Measurements from ENCODE around the gene DDO.
"Not testable (repeated sequence)": the region's sequence is repeated elsewhere in the genome, so short reads cannot be mapped to it uniquely, and the experiment has no call there.

The DDO gene

DNA sequence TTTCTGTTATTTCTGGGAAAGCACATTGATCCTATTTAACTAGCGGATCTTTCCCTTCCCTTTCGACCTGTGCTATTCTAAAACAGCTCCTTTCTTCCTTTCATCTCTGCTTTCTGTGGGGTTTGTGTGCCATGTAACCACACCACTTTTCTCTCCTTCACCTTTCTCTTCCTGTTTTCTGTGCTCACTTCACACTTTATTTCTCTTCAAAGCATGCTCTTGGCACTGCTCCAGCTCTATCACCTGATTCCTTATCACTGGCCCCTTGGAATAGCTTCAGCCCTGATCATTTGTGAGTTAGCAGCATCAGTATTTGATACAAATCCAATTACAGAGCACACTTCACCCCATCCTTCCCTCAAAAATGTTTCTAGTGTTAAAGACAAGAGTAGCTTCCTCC lies 49.1 kb downstream of the DDO start:
- no peak for DNase-seq

DNA sequence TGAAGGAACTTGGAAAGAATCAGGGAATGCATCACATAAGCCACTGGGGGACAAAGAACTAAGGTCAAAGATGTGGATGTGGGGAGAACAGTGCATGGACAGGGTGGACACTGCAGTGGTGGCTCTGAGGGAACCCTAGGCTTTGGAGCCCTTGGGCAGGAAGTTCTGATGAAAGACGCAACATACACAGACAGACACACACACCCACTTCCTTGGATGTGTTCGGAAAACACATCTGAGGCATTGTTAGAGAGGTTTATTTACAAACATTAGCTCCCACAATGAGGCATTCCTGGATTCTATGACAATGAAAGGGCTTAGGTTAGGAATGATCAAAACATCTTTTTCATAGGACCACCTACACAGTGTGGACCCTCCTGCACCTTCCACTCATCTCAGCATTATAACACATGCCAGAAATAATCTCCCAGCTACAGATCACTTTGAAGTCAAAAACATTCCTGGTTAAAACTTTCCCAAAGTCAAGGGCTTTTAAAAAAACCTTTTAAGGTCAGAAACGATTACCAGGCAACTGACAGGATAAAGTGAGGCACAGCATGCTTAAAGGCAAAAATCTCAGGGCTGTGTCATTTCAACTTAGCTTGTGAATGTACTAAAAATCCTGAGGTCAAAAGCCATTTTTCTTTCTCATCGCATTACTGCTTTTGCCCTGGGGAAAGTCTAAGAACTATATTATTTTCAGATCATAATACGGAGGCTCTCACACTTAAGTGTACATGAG lies 50.8 kb downstream of the DDO start:
- DNase-seq = no peak

DNA sequence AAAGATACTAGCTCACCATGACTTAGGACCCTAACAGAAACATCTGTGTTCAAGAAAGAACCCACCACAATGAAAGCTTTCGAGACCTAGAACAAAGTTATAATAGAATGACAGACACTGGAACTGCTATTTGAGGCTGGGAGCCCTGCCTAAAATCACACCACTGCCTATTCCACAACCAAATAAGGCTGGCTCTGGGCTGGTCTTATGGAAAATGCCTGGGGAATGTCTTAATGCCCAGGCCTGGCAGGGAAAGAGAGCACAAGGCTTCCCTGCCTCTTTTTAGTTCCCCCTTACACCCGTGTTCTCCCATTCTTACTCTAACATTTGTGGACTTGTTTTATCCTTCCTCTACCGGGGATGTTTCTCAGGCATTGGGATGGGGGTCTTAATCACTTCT lies 51.6 kb downstream of the DDO start:
- no peak for DNase-seq

DNA sequence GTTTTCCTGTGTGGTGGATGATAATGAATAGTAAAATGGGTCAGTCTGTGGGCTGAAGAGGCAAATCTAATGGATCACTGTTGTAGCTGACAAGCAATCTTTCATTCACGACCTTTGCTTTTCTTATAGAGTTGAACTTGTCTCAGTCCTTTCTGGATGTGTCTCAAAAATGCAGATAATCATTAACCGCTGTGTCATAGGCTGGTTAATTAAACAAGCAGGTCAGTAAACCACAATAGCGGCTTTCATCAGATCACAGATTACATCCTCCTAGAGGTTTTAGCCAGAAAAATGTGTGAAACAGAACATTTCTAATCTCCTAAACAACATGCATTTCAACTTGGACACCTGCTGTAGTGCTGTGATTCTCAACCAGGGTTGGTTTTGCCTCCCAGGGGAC lies 54.7 kb downstream of the DDO start:
- DNase-seq = no peak

DNA sequence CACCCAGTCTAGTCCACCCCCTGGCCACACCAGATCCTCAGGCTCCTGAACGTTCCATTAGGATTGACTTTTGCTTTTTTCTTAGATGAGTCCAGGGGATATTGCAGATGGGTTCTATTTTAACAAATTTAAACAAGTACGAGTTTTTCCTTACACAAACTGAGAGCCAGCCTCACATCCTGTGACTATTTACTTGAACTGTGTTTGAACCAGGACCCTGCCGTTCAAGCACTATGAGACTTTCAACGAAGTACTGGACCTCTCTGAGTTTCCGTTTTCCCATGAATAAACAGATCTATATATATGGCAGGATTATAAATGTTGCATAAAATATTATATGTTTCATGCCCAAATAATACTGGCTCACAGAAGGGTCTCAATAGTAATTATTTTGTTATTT lies 55.8 kb downstream of the DDO start:
- no peak for DNase-seq

DNA sequence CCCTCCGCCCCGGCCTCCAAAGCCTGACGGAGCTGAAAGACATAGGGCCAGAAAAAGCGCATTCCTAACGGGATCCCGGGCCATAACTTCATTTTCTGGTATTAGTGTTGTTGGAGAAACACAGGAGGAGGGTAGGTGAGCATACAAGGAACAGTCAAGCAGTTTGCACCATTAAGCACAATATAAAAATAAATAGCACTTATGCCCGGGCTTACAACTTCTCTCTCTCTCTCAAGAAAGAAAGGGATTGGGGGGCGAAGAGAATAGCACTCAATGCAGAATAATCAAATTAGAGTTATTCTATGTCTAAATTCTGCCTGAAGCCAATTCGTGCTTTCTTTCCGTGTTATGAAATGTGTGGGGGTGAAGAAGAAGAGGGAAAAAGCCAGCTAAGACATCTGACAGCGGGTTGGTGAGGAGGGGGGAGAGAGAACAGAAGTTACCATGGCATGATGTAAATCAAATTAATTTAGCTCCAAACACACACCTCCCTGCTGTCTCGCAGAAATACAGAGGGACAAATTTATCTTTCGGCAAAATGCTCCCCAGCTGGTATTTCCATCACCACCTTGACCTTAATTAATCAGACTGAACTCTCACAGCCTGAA lies 56.7 kb downstream of the DDO start:
- no peak for DNase-seq

DNA sequence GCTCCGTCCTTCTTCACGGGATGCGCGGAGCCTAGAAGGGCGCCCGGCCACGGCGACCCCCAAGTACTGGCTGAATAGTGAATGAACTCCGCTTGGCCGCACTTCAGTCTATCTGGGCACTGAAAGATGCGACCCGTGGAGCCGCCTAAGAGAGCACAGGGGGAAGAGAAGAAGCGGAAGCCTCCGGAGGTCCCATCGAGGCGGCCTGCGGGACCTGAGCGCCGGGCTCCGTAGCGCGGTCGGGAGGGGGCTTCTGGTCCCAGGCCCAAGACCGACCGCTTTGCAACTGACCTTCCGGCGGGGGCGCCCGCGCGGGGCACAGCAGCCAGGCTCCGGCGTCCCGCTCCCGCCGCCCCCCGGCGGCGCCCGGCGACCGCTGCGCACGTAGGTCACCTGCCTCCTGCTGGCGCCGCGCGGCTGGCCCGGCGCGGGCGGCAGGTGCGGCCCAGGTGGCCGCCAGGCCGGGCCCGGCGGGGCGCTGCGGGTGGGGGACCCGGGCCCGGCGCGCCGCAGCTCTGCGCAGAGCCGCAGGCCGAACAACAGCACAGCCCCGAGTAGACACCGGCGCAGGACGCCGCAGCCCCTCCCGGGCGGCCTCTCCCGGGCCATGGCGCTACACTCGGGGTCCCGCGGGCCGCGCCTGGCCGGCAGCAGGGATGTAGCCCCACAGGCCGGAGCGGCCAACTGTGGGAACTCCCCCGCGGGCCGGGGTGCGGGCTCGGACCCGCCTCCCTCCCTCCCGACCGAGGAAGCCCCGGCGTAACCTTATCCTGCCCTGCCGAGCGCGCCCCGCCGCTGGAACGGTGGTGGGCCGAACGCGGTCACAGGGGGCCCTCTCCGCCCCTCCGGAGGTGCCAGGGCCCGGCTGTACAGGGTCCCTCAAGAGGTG lies 57.5 kb downstream of the DDO start, which contains the start of gene METTL24:
Gene METTL24 (minus strand): TSS at position 686 of the 889 bp plus-strand sequence. CDS start 77 bp downstream, at position 609.
- no peak for DNase-seq

DNA sequence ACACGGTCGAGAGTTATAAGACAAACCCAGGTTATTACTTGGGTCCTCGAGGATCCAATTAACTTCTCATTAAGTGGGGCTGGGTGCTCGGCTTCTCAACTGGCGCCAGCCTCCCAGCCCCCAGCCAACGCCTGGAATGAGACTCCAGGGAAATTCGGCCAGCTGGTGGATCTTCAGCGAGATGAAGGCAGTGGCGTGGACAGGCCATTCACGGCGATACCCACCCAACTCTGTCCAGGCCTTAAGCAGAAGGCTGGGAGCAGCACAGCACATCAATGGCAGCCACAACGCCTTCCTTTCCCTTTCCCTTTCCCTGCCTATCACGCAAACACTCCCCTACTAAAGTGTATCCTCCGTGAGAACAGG lies 58.1 kb downstream of the DDO start:
- DNase-seq = no peak

DNA sequence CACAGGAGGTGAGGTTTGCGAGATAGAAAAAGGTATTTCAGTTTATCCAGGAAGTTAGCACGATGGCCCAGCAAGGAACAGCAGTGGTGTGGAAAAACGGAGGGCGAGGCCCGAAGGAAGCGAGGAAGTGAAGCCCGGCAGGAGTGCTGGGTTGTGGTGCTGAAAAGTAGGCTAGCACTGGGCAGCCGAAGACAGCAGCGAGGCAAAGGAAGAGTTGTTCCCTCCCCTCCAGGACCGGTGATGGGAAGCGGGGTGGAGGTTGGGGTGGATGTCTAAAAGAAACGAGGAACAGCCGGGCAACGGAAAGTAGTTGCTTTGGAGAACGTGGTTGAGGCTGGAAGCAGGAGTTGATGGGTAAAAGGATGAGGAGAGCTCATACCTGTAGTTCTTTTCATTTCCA lies 58.6 kb downstream of the DDO start:
- DNase-seq = no peak

DNA sequence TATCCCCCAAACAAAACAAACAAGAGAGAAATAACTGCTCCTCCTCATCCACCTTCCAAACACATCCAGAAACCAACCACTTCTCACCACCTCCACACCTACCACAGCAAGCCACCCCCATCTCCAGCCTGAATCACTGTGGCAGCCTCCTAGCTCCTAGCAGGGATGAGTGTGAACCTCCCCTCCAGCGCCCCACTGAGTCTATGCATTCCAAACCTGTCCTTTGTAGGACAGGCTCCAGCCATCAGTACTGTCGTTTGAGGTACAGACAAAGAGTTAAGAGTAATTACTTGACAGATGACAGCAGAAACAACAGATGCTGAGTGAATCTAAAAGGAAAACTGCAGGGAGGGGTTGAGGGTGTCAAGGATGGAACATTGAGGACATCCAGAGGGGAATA lies 59.6 kb downstream of the DDO start:
- no peak for DNase-seq

DNA sequence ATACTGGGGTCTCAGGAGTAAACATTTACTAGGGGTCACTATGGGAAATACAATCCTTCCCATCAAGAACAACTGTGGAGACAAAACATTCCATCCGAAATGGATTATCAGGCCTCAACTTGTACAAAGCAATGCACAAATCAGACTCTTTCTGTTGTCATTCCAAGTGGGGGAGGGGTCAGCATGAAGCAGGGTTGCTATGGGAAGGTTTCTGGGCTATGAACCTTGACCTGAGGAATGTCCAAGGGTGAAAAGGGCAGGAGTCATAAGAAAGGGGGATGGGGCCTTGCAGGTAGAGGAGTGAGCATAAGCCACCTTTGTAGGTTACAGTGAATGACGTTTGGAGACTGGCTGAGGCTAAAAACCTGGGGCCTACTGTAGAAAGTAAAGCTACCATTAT lies 60.4 kb downstream of the DDO start:
- no peak for DNase-seq

DNA sequence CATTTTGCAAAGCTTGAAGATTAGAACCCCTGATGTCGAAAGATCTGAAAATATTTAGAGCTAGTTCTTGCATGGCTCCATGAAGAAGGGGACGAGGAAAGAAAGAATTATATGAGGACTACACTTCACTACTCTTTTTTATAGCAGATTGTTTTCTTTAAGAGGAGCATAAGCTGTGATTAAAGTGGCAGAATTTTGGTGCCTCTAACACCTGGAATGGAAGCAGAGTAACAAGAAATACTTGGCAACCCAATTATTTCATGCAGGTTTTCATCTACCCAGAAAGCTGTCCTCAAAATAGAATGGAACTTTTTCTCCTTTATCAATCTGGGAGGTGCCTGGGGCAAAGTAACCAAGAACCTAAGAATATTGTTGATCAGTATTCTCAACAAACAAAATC lies 61.2 kb downstream of the DDO start:
- DNase-seq = no peak

DNA sequence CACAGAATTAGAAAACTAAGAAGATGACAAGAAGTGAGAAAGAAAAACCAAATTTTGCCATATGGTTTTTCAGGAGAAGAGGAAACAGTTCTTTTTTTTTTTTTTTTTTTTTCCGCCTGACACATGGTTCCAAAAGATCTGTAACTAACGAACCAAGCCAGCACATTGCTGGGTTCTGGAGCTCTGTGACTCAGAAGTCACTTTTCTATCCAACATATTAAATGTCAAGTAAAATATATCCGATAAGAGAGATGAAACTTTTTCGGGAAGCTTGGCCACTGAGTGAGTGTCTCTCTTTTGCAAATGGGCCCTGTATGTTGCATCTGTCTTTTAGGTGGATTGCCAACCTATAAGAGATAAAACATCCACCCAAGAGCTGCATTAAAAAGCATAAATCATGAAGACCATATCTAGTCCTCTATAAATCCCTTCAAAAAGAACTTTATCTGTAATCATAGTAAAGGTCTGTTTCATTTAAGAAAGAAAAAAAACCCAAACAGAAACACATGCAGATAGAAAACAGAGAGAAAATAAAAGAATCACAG lies 61.8 kb downstream of the DDO start:
- no peak for DNase-seq

DNA sequence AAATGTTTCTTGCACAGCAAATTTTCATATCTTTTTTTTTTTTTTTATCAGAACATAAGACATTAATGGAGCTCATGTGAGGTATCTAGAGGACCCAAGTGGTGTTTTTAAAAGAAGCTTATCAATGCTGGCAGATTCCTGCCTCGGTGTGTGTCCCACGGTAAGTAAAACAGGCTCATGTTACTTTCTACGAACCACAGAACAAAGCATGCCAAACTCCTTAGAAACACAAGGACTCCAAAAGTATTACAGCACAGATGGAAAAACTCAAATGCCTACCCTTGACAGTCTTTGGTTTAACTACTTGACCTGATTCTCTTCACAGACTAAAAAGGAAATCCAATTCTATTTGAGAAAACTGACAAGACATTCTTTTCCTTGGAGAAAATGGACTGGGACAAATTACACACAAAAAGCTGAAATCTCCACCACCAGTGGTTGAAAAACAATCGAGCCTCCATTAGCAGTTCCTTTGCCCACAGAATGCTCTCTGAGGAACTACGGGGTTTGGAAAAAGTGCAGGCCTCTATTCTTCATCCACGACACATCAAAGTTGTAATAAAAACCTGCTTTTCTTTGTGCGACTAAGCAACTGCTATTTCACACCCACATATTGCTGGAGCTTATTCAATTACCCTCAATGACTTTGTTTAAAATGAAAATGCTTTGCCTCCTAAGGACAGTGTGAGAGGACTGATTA lies 62.7 kb downstream of the DDO start:
- DNase-seq = no peak

DNA sequence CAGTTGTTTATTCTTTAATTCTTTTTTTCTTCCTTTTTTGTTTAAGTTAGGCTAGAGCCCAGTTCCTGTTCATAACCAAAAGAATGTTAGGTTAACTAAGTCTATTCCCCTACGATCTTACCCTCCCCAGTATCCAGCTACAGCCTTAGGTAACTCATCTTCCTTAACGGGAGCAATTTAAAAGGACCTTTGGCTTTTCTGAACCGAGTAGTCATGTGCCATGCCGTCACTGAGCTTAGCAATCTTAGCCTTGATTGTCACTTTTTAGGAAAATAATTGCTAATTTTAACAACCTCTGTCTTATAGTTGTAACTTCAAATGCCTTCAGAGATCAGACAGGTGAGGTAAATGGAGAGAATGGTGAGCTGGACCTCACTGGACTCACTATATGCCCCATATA lies 63.4 kb downstream of the DDO start:
- DNase-seq = no peak

DNA sequence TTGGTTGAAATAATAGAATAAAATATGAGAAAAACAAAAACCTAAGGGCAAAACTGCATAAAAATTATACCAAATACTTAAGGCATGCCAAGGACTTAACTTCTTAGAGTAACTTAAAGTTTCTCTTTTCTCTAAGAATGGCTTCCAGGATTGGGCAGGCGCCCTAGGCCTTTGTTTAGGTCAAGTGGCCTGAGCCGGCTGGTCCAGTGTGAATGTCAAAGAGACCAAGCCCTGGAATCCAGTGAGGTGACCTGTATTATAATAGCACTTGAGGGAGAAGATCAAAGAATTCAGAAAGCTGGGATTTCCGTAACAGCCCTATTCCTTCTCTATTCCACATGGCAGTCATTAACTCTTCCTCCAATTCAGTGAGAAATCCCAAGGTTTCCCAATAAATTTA lies 63.8 kb downstream of the DDO start:
- DNase-seq = no peak

DNA sequence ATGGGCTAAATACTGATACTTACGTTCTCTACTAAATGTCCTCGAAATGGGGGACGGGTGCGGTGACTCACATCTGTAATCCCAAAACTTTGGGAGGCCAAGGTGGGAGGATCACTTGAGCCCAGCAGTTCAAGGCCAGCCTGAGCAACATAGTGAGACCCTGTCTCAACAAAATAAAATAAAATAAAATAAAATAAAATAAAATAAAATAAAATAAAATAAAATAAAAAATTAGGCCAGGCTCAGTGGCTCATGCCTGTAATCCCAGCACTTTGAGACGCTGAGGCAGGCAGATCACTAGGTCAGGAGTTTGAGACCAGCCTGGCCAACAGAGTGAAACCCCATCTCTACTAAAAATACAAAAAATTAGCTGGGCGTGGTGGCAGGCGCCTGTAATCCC lies 64.8 kb downstream of the DDO start:
- not testable (repeated sequence) for DNase-seq

DNA sequence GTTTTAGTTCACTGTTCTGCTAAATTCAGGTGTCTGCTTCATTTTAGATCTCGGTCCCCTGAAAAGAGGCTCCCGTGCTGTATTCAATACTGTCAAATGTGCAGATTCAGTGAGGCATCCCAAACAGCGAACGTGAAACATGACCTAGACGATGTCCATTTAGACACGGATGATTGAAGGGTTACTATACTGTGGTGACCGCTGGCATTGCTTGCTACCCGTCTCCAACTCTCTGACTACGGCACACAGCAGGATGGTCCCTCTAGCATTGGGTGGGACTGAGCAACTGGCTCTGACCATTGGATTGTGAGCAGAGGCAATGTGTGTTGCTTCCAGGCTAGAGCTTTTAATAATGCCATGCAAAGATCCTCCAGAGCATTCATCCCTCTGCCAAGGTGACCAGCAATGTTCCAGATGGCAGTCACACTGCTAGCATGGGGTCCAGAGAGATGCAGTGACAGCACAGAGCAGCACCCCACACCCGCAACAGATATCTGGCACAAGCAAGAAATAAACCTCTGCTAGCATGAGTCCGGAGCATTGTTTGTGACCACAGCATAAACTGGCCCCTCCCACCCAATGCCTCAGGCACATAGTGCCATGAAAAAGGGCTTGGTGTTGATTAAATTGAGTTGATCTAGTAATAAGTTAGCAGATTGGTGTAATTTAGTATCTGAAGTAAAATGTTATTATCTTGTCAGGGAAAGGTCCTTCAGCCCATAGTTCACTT lies 66.2 kb downstream of the DDO start:
- no peak for DNase-seq

DNA sequence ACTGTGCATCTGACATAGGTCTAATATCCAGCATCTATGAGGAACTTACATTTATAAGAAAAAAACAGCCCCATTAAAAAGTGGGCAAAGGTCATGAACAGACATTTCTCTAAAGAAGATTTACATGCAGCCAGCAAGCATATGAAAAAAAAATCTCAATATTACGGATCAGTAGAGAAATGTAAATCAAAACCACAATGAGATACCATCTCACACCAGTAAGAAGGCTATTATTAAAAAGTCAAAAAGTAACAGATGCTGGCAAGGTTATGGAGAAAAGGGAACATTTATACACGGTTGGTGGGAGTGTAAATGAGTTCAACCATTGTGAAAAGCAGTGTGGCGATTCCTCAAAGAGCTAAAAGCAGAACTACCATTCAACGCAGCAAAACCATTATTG lies 70.3 kb downstream of the DDO start:
- no peak for DNase-seq

DNA sequence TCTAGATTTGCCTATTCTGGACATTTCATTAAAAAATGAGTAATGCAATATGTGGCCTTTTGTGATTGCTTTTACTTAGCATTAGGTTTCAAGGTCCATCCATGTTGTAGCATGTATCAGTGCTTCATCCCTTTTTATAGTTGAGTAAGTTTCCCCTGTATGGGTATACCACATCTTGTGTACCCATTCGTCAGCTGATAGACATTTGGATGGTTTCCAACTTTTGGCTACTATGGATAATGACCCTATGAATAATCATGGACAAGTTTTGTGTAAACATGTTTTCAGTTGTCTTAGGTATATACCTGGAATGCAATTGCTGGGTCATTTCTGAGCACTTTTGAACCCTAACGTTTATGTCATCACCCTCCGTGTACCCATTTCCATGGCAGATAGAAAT lies 72.6 kb downstream of the DDO start:
- no peak for DNase-seq

Data from NCI-H2107 (cell line).